HG03342 (cell line): ENCODE measurements around the gene PRSS27.

Experiments
- ATAC-seq: cut with Tn5 transposase; IDR thresholded peaks from one replicate; pipeline ENCODE4 v1.9.1; 2021; ENCODE audit warnings: mild to moderate bottlenecking, moderate library complexity; ENCODE audit not compliant: unreplicated experiment

Gene PRSS27

GRCh38 chr16:2752035-2752849 lies 32.2 kb upstream of the PRSS27 start, which contains the start of gene SRRM2:
SRRM2 (plus strand) TSS chr16:2752638; CDS start chr16:2756365, 3,727 bp downstream.
- peak; percentile 74 for ATAC-seq

- peak; percentile 30 for ATAC-seq
Observed at GRCh38 chr16:2751577-2752034, 31.6 kb upstream of the PRSS27 start.

GRCh38 chr16:2749936-2750335 lies 29.9 kb upstream of the PRSS27 start:
- ATAC-seq = no peak

GRCh38 chr16:2749476-2749875 lies 29.5 kb upstream of the PRSS27 start:
- no peak for ATAC-seq

- no peak for ATAC-seq
Observed at GRCh38 chr16:2748757-2749455, 28.9 kb upstream of the PRSS27 start.

- no peak for ATAC-seq
Observed at GRCh38 chr16:2745961-2746360, 25.9 kb upstream of the PRSS27 start.

GRCh38 chr16:2745116-2745890 lies 25.3 kb upstream of the PRSS27 start:
- ATAC-seq = no peak

- no peak for ATAC-seq
Observed at GRCh38 chr16:2744711-2745110, 24.7 kb upstream of the PRSS27 start.

GRCh38 chr16:2743007-2743810 lies 23.2 kb upstream of the PRSS27 start:
- ATAC-seq = no peak

- ATAC-seq = no peak
Observed at GRCh38 chr16:2742323-2743006, 22.4 kb upstream of the PRSS27 start.

GRCh38 chr16:2741168-2741567 lies 21.1 kb upstream of the PRSS27 start:
- ATAC-seq = no peak

GRCh38 chr16:2740476-2740875 lies 20.5 kb upstream of the PRSS27 start:
- no peak for ATAC-seq

- ATAC-seq = no peak
Observed at GRCh38 chr16:2739625-2740430, 19.8 kb upstream of the PRSS27 start.

- no peak for ATAC-seq
Observed at GRCh38 chr16:2738615-2739014, 18.6 kb upstream of the PRSS27 start.

- no peak for ATAC-seq
Observed at GRCh38 chr16:2737895-2738418, 17.9 kb upstream of the PRSS27 start.

GRCh38 chr16:2737238-2737605 lies 17.2 kb upstream of the PRSS27 start:
- ATAC-seq = no peak

- no peak for ATAC-seq
Observed at GRCh38 chr16:2736476-2737237, 16.6 kb upstream of the PRSS27 start.

GRCh38 chr16:2734844-2735515 lies 15.0 kb upstream of the PRSS27 start:
- no peak for ATAC-seq
